IMR-90 (cell line): Measurements from ENCODE around the gene DAGLA. TPM values are rescaled to one million over a fixed set of nuclear protein-coding genes. Genes with fewer than 3 reads are reported as not detected.

Source experiments
- ATAC-seq: fragments of 200-7000 bp; cut with Tn5 transposase; 2 replicates; pipeline ENCODE4 v1.9.1; 2020; ENCODE audit warnings: low read depth, mild to moderate bottlenecking, moderate library complexity
- BruUV-seq: library from RNA; stranded (reverse); fragments of 400-500 nt; replicated peaks from 2 replicates; lab custom pipeline; 2021; lab: Mats Ljungman, UMichigan
- CTCF ChIA-PET: fragments of 300-600 bp; formaldehyde crosslinking; extraction: SDS; loops from one replicate; lab custom pipeline; 2021; ENCODE audit warnings: antibody characterized with exemption; lab: Yijun Ruan, JAX
- POLR2A ChIA-PET: fragments of 300-600 bp; sonication (Branson Sonifier 250); formaldehyde crosslinking; loops from one replicate; lab custom pipeline; 2022; ENCODE audit warnings: antibody characterized with exemption; ENCODE audit not compliant: unreplicated experiment; lab: Charles Lee
- DNase-seq: peaks from one replicate; pipeline ENCODE4 v3.0.0; 2013
- H2AFZ ChIP-seq: replicated peaks from 2 replicates; pipeline ENCODE3; 2013; ENCODE audit warnings: low read length, mild to moderate bottlenecking; ENCODE audit not compliant: poor library complexity
- H2AK5ac ChIP-seq: 2 replicates; pipeline ENCODE4 v1.6.1; 2013; ENCODE audit warnings: low read depth, low read length, inconsistent platforms
- H2AK9ac ChIP-seq: replicated peaks from 2 replicates; pipeline ENCODE3; 2013; ENCODE audit warnings: mild to moderate bottlenecking, low read depth, low read length, moderate library complexity; ENCODE audit not compliant: poor library complexity
- H2BK120ac ChIP-seq: 2 replicates; pipeline ENCODE4 v1.6.1; 2013; ENCODE audit warnings: low read depth, low read length, inconsistent platforms
- H2BK15ac ChIP-seq: 3 replicates; pipeline ENCODE4 v1.6.1; 2013; ENCODE audit warnings: low read depth, low read length, inconsistent platforms
- H2BK20ac ChIP-seq: 2 replicates; pipeline ENCODE4 v1.6.1; 2013; ENCODE audit warnings: low read depth, mild to moderate bottlenecking, inconsistent platforms, low read length, moderate library complexity
- H2BK5ac ChIP-seq: 2 replicates; pipeline ENCODE4 v1.6.1; 2013; ENCODE audit warnings: mild to moderate bottlenecking, low read depth, low read length, inconsistent platforms; ENCODE audit not compliant: poor library complexity, severe bottlenecking
- H3K14ac ChIP-seq: replicated peaks from 2 replicates; pipeline ENCODE4 v1.6.1; 2013; ENCODE audit warnings: low read depth, low read length, inconsistent platforms
- H3K18ac ChIP-seq: 2 replicates; pipeline ENCODE4 v1.6.1; 2013; ENCODE audit warnings: low read depth, low read length, control low read depth
- H3K23ac ChIP-seq: 2 replicates; pipeline ENCODE4 v1.6.1; 2013; ENCODE audit warnings: low read depth, low read length, inconsistent platforms
- H3K27ac ChIP-seq: 2 replicates; pipeline ENCODE4 v1.5.1; 2013; ENCODE audit warnings: mild to moderate bottlenecking, control low read depth, low read length; ENCODE audit not compliant: insufficient read depth
- H3K27me3 ChIP-seq: 2 replicates; pipeline ENCODE4 v1.6.1; 2013; ENCODE audit warnings: low read length; ENCODE audit not compliant: control insufficient read depth, insufficient read depth
- H3K36me3 ChIP-seq: 2 replicates; pipeline ENCODE4 v1.6.1; 2013; ENCODE audit warnings: low read length, mixed read lengths; ENCODE audit not compliant: control insufficient read depth, insufficient read depth
- H3K4ac ChIP-seq: 2 replicates; pipeline ENCODE4 v1.6.1; 2013; ENCODE audit warnings: low read depth, low read length, inconsistent platforms
- H3K4me1 ChIP-seq: 2 replicates; pipeline ENCODE4 v1.6.1; 2013; ENCODE audit warnings: low read length, mixed read lengths; ENCODE audit not compliant: control insufficient read depth, insufficient read depth
- H3K4me2 ChIP-seq: 2 replicates; pipeline ENCODE4 v1.6.1; 2013; ENCODE audit warnings: low read depth, mild to moderate bottlenecking, control low read depth, low read length, moderate library complexity
- H3K4me3 ChIP-seq: 2 replicates; pipeline ENCODE4 v1.5.1; 2013; ENCODE audit warnings: low read depth, mild to moderate bottlenecking, control low read depth, low read length, moderate library complexity; ENCODE audit not compliant: insufficient read depth
- H3K56ac ChIP-seq: 2 replicates; pipeline ENCODE4 v1.6.1; 2013; ENCODE audit warnings: low read length, inconsistent platforms; ENCODE audit not compliant: insufficient read depth; ENCODE audit errors: extremely low read depth
- H3K79me1 ChIP-seq, 2 experiments: 2 replicates each; pipeline ENCODE4 v1.6.1; 2013; ENCODE audit warnings: low read length in 2 of 2, inconsistent platforms in 1 of 2, low read depth in 1 of 2
- H3K9ac ChIP-seq: 2 replicates; pipeline ENCODE4 v1.6.1; 2013; ENCODE audit warnings: low read depth, low read length, control low read depth
- H3K9me1 ChIP-seq: 2 replicates; pipeline ENCODE4 v1.6.1; 2013; ENCODE audit warnings: low read length, inconsistent platforms; ENCODE audit not compliant: insufficient read depth
- H3K9me3 ChIP-seq: 2 replicates; pipeline ENCODE4 v1.6.1; 2013; ENCODE audit warnings: low read length; ENCODE audit not compliant: control insufficient read depth, insufficient read depth
- H4K20me1 ChIP-seq: 2 replicates; pipeline ENCODE4 v1.6.1; 2013; ENCODE audit warnings: low read length, inconsistent platforms; ENCODE audit not compliant: insufficient read depth
- H4K5ac ChIP-seq: 2 replicates; pipeline ENCODE4 v1.6.1; 2013; ENCODE audit warnings: mild to moderate bottlenecking, low read depth, low read length, control low read depth
- H4K8ac ChIP-seq, 2 experiments: 2 replicates each; pipeline ENCODE4 v1.6.1; 2013; ENCODE audit warnings: low read depth in 2 of 2, low read length in 2 of 2, control low read depth in 1 of 2, inconsistent platforms in 1 of 2
- H4K91ac ChIP-seq: 2 replicates; pipeline ENCODE4 v1.6.1; 2013; ENCODE audit warnings: low read depth, low read length, inconsistent platforms; ENCODE audit not compliant: insufficient read depth
- WGBS, 2 experiments: methylation state at CpG; one replicate each; pipeline versions ENCODE4 v1.1.5 to v1.1.7; 2013; ENCODE audit warnings: missing lambda C conversion rate in 2 of 2; ENCODE audit not compliant: insufficient read length in 1 of 2; ENCODE audit errors: extremely low coverage in 2 of 2; 5-methylcytosine and 5-hydroxymethylcytosine counted together
- dilution Hi-C: fragments of 300-500 bp; cut with HindIII; formaldehyde crosslinking; loops from one replicate; pipeline ENCODE4 v1.14.3; 2018; ENCODE audit warnings: low sequenced_read_pairs; ENCODE audit not compliant: unreplicated experiment
- in situ Hi-C: fragments of 300-500 bp; cut with MboI; formaldehyde crosslinking; loops from 3 replicates; pipeline ENCODE4 v1.14.3; 2019; ENCODE audit warnings: low sequenced_read_pairs, inconsistent platforms, mixed read lengths
- intact Hi-C: fragments of 100-400 bp; cut with micrococcal nuclease; formaldehyde crosslinking; loops from 2 replicates; pipeline ENCODE4 v1.10.0; 2022
- polyA plus RNA-seq, 3 experiments: library from polyadenylated mRNA; depleted of rRNA; stranded (reverse); fragments of >200 nt; gene quantifications; 2 replicates each; pipeline ENCODE4 v1.2.3, GENCODE V29; 2012; ENCODE audit warnings: low replicate concordance in 1 of 3
- total RNA-seq: library from RNA; depleted of rRNA; stranded (reverse); fragments of >200 nt; gene quantifications from 2 replicates; pipeline ENCODE4 v1.2.3, GENCODE V29; 2012
- TF ChIP-seq, protein P1 (sequence below): fragments of 150-350 bp; IDR thresholded peaks from 2 replicates; pipeline ENCODE4 v1.6.1; 2017; ENCODE audit warnings: mild to moderate bottlenecking, antibody characterized with exemption, low read length, low read depth

The DAGLA gene
- total and polyA plus RNA-seq, 2 of the 4 experiments (the other 2 are of a cell fraction): 0.90 to 3.8 TPM

GRCh38 chr11:61679296-61679695 lies 895 bp upstream of the DAGLA start:
- H3K56ac ChIP-seq: no peak overlapping the region
- 0 out of 2 replicates have a peak, but pooled peaks cover 4% of the 10 kb centered on the region for H4K20me1 ChIP-seq
- H2BK15ac ChIP-seq: no peak overlapping the region
- H2BK20ac ChIP-seq: no peak overlapping the region
- ChIA-PET CTCF (interaction anchor here (0.7 kb wide), 1 partner anchor 12 kb away, joined by 3 read pairs; no protein-coding TSS in a partner anchor), POLR2A (no interaction called here)
- BruUV-seq: no TSS peak
- H3K4me3 ChIP-seq: no peak overlapping the region
- no peak for DNase-seq
- dilution Hi-C loops: no loop called here
- no peak overlapping the region for H3K18ac ChIP-seq
- no peak overlapping the region for H4K5ac ChIP-seq
- intact Hi-C loops: no loop called here
- H3K27me3 ChIP-seq: peaks cover 75% of the 10 kb centered on the region
- H3K27ac ChIP-seq: no peak overlapping the region
- H4K91ac ChIP-seq: no peak overlapping the region
- H3K14ac ChIP-seq: no peak overlapping the region
- no peaks in the 10 kb centered on the region for H3K36me3 ChIP-seq
- H3K4me1 ChIP-seq: peaks cover 4% of the 10 kb centered on the region; the same call in 1 of the 2 replicates
- no peak overlapping the region for H2BK120ac ChIP-seq
- no peaks in the 10 kb centered on the region for H3K79me1 ChIP-seq
- no peak overlapping the region for H3K23ac ChIP-seq
- in situ Hi-C loops: no loop called here
- peaks cover 2% of the 10 kb centered on the region; the same call in 1 of the 2 replicates for H3K9me1 ChIP-seq
- no peak overlapping the region for H3K9ac ChIP-seq
- TF ChIP-seq, protein P1, sequence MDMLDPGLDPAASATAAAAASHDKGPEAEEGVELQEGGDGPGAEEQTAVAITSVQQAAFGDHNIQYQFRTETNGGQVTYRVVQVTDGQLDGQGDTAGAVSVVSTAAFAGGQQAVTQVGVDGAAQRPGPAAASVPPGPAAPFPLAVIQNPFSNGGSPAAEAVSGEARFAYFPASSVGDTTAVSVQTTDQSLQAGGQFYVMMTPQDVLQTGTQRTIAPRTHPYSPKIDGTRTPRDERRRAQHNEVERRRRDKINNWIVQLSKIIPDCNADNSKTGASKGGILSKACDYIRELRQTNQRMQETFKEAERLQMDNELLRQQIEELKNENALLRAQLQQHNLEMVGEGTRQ: no peak
- no peak overlapping the region for H3K4me2 ChIP-seq
- no peak for ATAC-seq
- no peaks in the 10 kb centered on the region for H3K9me3 ChIP-seq
- no peak overlapping the region for H2AFZ ChIP-seq
- no peak overlapping the region for H2AK9ac ChIP-seq
- H2AK5ac ChIP-seq: no peak overlapping the region
- no peak overlapping the region for H2BK5ac ChIP-seq
- H3K4ac ChIP-seq: no peak overlapping the region
- no peak overlapping the region for H4K8ac ChIP-seq
- 25% methylated on average over 1 of the region's 9 CpGs; no CpG with 5 or more reads in 1 of the 2 experiments for WGBS, 2 experiments
